ENCODE measurements around the gene TFEB. TPM values are rescaled to one million over a fixed set of nuclear protein-coding genes. Genes with fewer than 3 reads are reported as not detected.

Gene TFEB
- polyA plus RNA-seq, 4 donors = 11.5 to 153 (median 27.1) TPM

DNA sequence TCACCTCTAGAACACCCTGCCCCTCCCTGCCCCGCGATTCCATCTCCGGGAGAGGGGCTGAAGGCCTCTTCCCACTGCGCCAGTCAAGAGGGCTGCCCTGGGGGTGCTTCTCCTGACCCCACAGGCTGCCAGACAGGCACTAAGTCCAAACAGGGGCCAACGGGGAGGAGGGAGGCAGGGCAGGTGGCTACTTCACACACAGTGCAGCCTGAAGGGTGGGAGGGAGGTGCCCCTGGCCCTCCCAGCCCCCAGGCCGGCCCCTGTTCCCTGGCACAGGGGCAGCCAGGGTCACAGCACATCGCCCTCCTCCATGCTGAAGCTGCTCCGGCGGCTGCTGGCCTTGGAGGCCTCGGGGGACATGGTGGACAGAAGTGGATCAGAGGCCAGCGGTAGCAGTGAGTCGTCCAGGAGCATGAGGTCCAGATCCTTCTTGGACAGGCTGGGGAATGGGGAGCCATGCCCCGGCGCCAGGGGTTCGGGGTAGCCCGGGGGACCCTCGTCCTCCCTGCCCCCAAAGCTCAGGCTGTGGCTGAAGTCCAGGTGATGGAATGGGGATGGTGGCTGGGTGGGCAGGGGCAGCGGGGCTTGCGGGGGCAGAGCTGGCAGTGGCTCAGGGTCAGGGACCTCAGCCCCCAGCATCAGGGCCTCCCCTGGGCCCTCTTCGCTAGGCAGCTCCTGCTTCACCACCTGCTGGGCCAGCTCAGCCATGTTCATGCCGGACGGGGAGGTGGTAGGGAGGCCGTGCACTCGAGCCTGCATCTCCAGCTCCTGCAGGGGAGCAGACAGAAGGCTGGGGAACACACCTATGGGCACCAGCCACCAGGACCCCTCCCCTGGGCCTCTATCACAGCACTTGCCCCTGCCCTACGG, 50.9 kb downstream of the TFEB start:
- DNase-seq (peak in 1 of 2 donors; percentile 36), FAIRE-seq (no peak)
- H3K36me3 ChIP-seq (ENCODE audit: control insufficient read depth in 3 of 3, insufficient read depth in 2 of 3, low read depth in 1 of 3, low read length in 3 of 3) = peaks cover 0 to 57% (median 2%) of the 10 kb centered on the region in 3 donors
- H3K27ac ChIP-seq (ENCODE audit: low read depth in 1 of 3, low read length in 2 of 3) = no peak overlapping the region
- H3K27me3 ChIP-seq (ENCODE audit: control insufficient read depth in 3 of 3, insufficient read depth in 3 of 3, low read length in 3 of 3) = no peaks in the 10 kb centered on the region
- no peaks in the 10 kb centered on the region for H3K9me3 ChIP-seq (ENCODE audit: control insufficient read depth in 2 of 2, insufficient read depth in 1 of 2, low read depth in 1 of 2, low read length in 1 of 2)
- WGBS, 3 donors = 86 to 92% (median 92%) methylated on average over 23 to 25 of the region's 25 CpGs
- H3K4me1 ChIP-seq (ENCODE audit: control insufficient read depth in 3 of 3, insufficient read depth in 2 of 3, low read depth in 1 of 3, low read length in 2 of 3) = peaks cover 0 to 20% (median 2%) of the 10 kb centered on the region in 3 donors
- H3K4me3 ChIP-seq (ENCODE audit: low read depth in 1 of 3, low read length in 3 of 3) = no peak overlapping the region

DNA sequence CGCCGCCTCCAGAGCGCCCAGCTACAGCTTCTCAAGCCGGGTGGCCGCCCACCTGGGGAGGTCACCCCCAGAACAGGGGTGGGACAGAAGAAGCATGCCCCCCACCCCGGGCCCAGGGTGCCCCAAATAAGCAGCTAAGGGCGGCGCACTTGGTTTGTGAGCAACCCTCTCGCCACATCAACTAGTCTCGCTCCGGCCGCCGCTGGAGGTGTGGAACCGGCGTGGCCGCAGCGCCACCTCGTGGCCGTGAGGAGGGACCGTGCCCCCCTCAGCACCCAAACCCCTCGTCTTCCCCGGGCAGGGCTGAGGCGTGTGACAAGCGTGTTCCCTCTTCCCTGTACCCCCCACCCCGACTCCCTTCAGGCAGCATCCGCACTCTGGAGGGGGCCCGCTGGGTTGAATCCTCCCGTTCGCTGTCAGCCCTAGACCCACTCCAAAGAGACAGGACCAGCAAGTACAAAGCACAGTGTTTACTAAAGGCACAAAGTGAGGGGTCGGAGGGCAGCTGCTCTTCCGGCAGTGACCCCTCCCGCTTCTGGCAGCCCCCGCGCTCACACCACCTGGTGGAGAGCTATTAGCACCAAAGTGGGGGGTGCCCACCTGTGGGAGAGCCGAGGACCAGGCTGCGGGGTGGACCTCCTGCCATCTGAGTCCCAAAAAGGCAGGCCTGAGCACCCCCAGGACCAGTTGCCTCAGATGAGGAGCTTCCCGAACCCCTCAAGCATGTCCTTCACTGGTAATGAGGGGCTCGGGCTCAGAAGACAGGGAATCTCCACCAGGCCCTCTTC, 51.7 kb downstream of the TFEB start:
- H3K4me1 ChIP-seq (ENCODE audit: control insufficient read depth in 3 of 3, insufficient read depth in 2 of 3, low read depth in 1 of 3, low read length in 2 of 3) = peaks cover 0 to 20% (median 2%) of the 10 kb centered on the region in 3 donors
- H3K27ac ChIP-seq (ENCODE audit: low read depth in 1 of 3, low read length in 2 of 3) = peak overlapping the region in 1 of 3 donors; percentile 61
- H3K9me3 ChIP-seq (ENCODE audit: control insufficient read depth in 2 of 2, insufficient read depth in 1 of 2, low read depth in 1 of 2, low read length in 1 of 2) = no peaks in the 10 kb centered on the region
- no peaks in the 10 kb centered on the region for H3K27me3 ChIP-seq (ENCODE audit: control insufficient read depth in 3 of 3, insufficient read depth in 3 of 3, low read length in 3 of 3)
- FAIRE-seq (no peak), DNase-seq (peak; percentile 68 to 92)
- H3K36me3 ChIP-seq (ENCODE audit: control insufficient read depth in 3 of 3, insufficient read depth in 2 of 3, low read depth in 1 of 3, low read length in 3 of 3) = peaks cover 0 to 49% (median 2%) of the 10 kb centered on the region in 3 donors
- peak overlapping the region in 2 of 3 donors; percentile 38 to 45 for H3K4me3 ChIP-seq (ENCODE audit: low read depth in 1 of 3, low read length in 3 of 3)
- 13% methylated on average over 34 to 38 of the region's 38 CpGs for WGBS, 3 donors

DNA sequence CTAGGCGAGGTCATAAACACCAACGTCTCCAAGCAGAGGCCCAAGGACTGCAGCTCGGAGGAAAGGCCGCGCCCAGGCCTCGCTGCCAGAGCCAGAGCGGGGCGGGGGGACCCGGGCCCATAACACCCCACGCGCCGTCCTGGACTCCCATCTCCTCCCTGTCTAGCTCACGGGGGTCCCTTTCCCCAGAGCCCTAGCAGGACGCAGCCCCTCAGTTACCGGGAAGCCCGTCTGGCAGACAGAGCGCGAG, 52.2 kb downstream of the TFEB start:
- H3K9me3 ChIP-seq (ENCODE audit: control insufficient read depth in 2 of 2, insufficient read depth in 1 of 2, low read depth in 1 of 2, low read length in 1 of 2) = no peaks in the 10 kb centered on the region
- FAIRE-seq = no peak
- peak overlapping the region in 2 of 3 donors; percentile 38 to 45 for H3K4me3 ChIP-seq (ENCODE audit: low read depth in 1 of 3, low read length in 3 of 3)
- no peak for DNase-seq
- WGBS, 3 donors = 4 to 12% (median 4%) methylated on average over 17 to 18 of the region's 18 CpGs
- peaks cover 0 to 17% (median 2%) of the 10 kb centered on the region in 3 donors for H3K4me1 ChIP-seq (ENCODE audit: control insufficient read depth in 3 of 3, insufficient read depth in 2 of 3, low read depth in 1 of 3, low read length in 2 of 3)
- no peaks in the 10 kb centered on the region for H3K27me3 ChIP-seq (ENCODE audit: control insufficient read depth in 3 of 3, insufficient read depth in 3 of 3, low read length in 3 of 3)
- peaks cover 0 to 44% (median 2%) of the 10 kb centered on the region in 3 donors for H3K36me3 ChIP-seq (ENCODE audit: control insufficient read depth in 3 of 3, insufficient read depth in 2 of 3, low read depth in 1 of 3, low read length in 3 of 3)
- peak overlapping the region in 1 of 3 donors; percentile 61 for H3K27ac ChIP-seq (ENCODE audit: low read depth in 1 of 3, low read length in 2 of 3)

DNA sequence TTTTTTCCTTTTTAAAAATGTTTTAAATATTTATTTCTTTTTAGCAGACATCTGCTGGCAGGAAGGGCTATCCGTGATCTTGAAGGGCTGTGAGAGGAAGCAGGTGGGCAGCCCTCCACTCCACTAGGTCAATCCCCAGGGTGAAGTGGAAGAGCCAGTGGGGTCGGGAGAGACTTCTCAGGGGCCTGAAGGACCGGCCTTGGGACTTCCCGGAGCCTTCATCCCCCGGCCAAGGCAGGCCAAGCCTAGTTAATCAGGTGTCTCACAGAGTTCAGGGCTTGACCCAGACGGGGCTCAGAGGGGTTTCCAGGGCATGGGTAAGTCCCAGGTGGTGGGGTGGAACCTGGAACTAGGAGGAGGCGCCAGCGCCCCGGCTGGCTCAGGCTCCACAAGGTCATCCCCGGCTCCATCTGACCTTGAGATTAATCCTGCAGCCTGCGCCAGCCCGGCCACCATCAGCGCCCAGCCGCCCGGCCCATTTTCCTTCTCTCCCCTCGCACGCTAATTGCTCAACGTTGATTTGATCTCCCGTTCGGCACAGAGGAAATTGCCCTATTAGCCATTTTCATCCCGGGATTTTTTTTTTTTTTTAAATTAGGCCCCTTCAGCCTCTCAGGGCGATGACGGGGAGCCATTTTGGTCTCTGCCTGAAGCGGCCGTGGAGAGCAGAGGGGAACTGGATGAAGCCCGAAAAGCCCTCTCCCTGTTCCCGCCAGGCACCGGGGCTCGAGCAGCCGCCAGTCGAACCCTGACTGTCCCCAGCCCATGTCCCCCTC, 52.7 kb downstream of the TFEB start:
- peak overlapping the region in 1 of 3 donors; percentile 61 for H3K27ac ChIP-seq (ENCODE audit: low read depth in 1 of 3, low read length in 2 of 3)
- H3K27me3 ChIP-seq (ENCODE audit: control insufficient read depth in 3 of 3, insufficient read depth in 3 of 3, low read length in 3 of 3) = no peaks in the 10 kb centered on the region
- H3K4me3 ChIP-seq (ENCODE audit: low read depth in 1 of 3, low read length in 3 of 3) = peak overlapping the region in 2 of 3 donors; percentile 38 to 45
- no peaks in the 10 kb centered on the region for H3K9me3 ChIP-seq (ENCODE audit: control insufficient read depth in 2 of 2, insufficient read depth in 1 of 2, low read depth in 1 of 2, low read length in 1 of 2)
- peaks cover 0 to 38% (median 2%) of the 10 kb centered on the region in 3 donors for H3K36me3 ChIP-seq (ENCODE audit: control insufficient read depth in 3 of 3, insufficient read depth in 2 of 3, low read depth in 1 of 3, low read length in 3 of 3)
- DNase-seq = peak in 1 of 2 donors; percentile 55
- no peak for FAIRE-seq
- WGBS, 3 donors = 40 to 41% (median 41%) methylated on average over 30 to 31 of the region's 31 CpGs
- peaks cover 0 to 16% (median 2%) of the 10 kb centered on the region in 3 donors for H3K4me1 ChIP-seq (ENCODE audit: control insufficient read depth in 3 of 3, insufficient read depth in 2 of 3, low read depth in 1 of 3, low read length in 2 of 3)

DNA sequence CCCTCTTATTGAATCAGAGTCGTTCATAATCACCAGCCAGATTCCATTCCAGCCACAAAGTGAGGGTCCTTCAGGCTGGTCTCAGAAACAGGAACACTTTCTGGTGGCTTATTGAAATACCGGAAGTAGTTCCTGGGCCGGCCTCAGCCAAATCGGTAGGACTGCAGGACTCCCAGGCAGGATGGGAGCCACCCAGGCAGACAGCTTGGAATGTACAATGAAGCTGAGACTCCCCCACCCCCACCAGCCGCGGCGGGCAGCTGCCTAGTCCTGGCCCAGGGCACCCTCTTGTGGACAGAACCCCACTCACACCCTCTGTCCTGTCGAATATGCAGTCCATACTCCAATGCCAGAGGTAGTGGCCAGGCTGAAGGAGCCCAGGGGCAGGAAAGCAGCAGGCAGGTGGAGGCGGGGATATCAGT, 53.3 kb downstream of the TFEB start:
- Histone ChIP-seq H3K27ac (ENCODE audit: low read depth in 1 of 3, low read length in 2 of 3) (peak overlapping the region in 1 of 3 donors; percentile 61), H3K27me3 (ENCODE audit: control insufficient read depth in 3 of 3, insufficient read depth in 3 of 3, low read length in 3 of 3) (no peaks in the 10 kb centered on the region), H3K4me1 (ENCODE audit: control insufficient read depth in 3 of 3, insufficient read depth in 2 of 3, low read depth in 1 of 3, low read length in 2 of 3) (peaks cover 0 to 16% (median 2%) of the 10 kb centered on the region in 3 donors), H3K4me3 (ENCODE audit: low read depth in 1 of 3, low read length in 3 of 3) (no peak overlapping the region), H3K36me3 (ENCODE audit: control insufficient read depth in 3 of 3, insufficient read depth in 2 of 3, low read depth in 1 of 3, low read length in 3 of 3) (peaks cover 0 to 32% (median 2%) of the 10 kb centered on the region in 3 donors), H3K9me3 (ENCODE audit: control insufficient read depth in 2 of 2, insufficient read depth in 1 of 2, low read depth in 1 of 2, low read length in 1 of 2) (no peaks in the 10 kb centered on the region)
- DNase-seq (peak; percentile 81 to 94), FAIRE-seq (no peak)
- WGBS, 3 donors = 3 to 6% (median 5%) methylated on average over 9 of the region's 9 CpGs

DNA sequence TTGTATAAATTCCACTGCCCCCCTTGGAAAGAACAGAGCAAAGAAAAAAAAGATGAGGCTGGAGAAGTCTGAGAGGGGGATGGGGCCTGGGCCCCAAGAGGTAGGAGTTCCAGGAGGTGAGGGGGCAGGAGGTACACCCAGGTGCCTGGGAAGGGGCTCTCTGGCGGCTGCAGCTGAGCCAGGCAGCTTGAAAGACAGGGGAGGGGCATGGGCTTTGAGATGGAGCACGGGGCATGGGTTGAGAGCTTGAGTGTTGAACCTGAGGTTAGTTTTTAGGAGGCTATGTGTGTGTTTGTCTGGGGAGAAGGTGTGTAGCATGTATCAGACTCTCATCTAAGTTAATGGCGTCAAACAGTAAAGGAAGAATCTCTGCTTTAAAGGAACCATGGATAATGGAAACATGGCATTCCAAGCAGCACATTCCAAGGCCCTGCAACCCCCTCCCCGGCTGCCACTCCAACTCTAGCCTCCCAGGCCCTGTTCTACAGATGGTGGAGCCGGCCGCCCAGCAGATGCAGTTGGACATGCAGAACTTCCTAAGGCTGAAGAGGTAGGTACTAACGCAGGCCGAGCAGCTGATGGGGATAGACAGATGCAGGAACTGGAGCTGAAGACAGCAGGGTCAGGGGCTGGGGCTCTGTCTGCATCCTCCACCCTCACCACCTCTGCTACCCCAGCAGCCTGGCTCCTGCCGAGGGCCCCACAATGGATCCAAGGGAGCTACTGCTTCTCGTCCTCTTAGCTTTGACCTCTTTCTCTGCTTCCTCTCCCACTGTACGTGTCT, 55.0 kb downstream of the TFEB start:
- Histone ChIP-seq H3K9me3 (ENCODE audit: control insufficient read depth in 2 of 2, insufficient read depth in 1 of 2, low read depth in 1 of 2, low read length in 1 of 2) (no peaks in the 10 kb centered on the region), H3K27me3 (ENCODE audit: control insufficient read depth in 3 of 3, insufficient read depth in 3 of 3, low read length in 3 of 3) (no peaks in the 10 kb centered on the region), H3K36me3 (ENCODE audit: control insufficient read depth in 3 of 3, insufficient read depth in 2 of 3, low read depth in 1 of 3, low read length in 3 of 3) (peaks cover 0 to 15% (median 0%) of the 10 kb centered on the region in 3 donors), H3K27ac (ENCODE audit: low read depth in 1 of 3, low read length in 2 of 3) (no peak overlapping the region), H3K4me3 (ENCODE audit: low read depth in 1 of 3, low read length in 3 of 3) (no peak overlapping the region), H3K4me1 (ENCODE audit: control insufficient read depth in 3 of 3, insufficient read depth in 2 of 3, low read depth in 1 of 3, low read length in 2 of 3) (peaks cover 0 to 16% (median 2%) of the 10 kb centered on the region in 3 donors)
- WGBS, 3 donors = 74 to 82% (median 82%) methylated on average over 11 of the region's 11 CpGs
- DNase-seq (no peak), FAIRE-seq (no peak)

DNA sequence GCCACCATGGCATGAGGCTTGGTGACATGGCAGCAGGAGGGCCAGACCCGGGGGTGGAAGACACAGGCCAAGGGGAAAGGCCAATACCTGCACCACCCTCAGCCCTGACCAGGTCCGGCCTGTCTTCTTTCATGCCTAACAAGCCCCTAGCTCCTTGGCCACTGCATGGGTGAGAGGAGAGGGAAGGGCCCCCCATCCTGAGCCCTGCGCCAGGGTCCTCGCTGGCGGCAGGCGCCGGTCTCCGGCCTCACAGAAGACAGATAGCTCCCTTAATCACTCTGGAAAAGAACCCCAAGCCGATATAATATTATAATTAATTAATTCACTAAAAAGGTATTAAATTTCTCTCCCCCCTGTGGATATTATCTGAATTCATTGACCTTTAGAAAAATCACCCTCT, 55.7 kb downstream of the TFEB start:
- Histone ChIP-seq H3K9me3 (ENCODE audit: control insufficient read depth in 2 of 2, insufficient read depth in 1 of 2, low read depth in 1 of 2, low read length in 1 of 2) (no peaks in the 10 kb centered on the region), H3K4me3 (ENCODE audit: low read depth in 1 of 3, low read length in 3 of 3) (no peak overlapping the region)
- no peak for DNase-seq

More for the DNA sequence above, 55.7 kb downstream of the TFEB start:
- H3K27ac ChIP-seq (ENCODE audit: low read depth in 1 of 3, low read length in 2 of 3) = no peak overlapping the region
- no peak for FAIRE-seq
- no peaks in the 10 kb centered on the region for H3K27me3 ChIP-seq (ENCODE audit: control insufficient read depth in 3 of 3, insufficient read depth in 3 of 3, low read length in 3 of 3)
- 94 to 95% (median 95%) methylated on average over 8 to 9 of the region's 9 CpGs for WGBS, 3 donors
- H3K36me3 ChIP-seq (ENCODE audit: control insufficient read depth in 3 of 3, insufficient read depth in 2 of 3, low read depth in 1 of 3, low read length in 3 of 3) = peaks cover 0 to 10% (median 0%) of the 10 kb centered on the region in 3 donors
- peaks cover 0 to 16% (median 2%) of the 10 kb centered on the region in 3 donors for H3K4me1 ChIP-seq (ENCODE audit: control insufficient read depth in 3 of 3, insufficient read depth in 2 of 3, low read depth in 1 of 3, low read length in 2 of 3)
